ENCODE data around the gene FBXO10.

DNA sequence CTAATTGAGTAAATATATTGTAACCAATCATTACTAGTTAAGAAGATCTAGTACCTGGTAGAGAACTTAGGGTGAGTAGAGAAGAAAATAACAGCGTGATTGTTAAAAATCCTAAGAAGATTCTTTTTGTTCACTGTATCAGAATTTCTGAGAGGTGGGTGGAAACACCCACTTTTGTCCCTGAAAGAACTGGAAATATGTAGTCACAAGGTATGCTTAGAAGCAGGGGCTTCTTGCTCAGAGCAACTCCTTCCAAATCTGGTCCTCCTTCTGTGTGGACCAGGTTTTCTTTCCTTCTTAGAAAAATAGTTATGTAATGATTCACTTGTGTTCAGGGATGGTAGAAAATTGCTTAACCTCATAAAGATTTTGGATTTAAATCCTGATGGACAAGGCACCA is 28.1 kb upstream of the FBXO10 start:
- TF ChIP-seq, protein P1, sequence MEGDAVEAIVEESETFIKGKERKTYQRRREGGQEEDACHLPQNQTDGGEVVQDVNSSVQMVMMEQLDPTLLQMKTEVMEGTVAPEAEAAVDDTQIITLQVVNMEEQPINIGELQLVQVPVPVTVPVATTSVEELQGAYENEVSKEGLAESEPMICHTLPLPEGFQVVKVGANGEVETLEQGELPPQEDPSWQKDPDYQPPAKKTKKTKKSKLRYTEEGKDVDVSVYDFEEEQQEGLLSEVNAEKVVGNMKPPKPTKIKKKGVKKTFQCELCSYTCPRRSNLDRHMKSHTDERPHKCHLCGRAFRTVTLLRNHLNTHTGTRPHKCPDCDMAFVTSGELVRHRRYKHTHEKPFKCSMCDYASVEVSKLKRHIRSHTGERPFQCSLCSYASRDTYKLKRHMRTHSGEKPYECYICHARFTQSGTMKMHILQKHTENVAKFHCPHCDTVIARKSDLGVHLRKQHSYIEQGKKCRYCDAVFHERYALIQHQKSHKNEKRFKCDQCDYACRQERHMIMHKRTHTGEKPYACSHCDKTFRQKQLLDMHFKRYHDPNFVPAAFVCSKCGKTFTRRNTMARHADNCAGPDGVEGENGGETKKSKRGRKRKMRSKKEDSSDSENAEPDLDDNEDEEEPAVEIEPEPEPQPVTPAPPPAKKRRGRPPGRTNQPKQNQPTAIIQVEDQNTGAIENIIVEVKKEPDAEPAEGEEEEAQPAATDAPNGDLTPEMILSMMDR (conservative IDR thresholded peaks at IDR 0.05) = no peak
- TF ChIP-seq ZFX (IDR thresholded peaks at IDR 0.05) = no peak

Data from C4-2B (cell line).